H1 (cell line): Measurements from ENCODE around the gene TERF2IP. TPM values are rescaled to one million over a fixed set of nuclear protein-coding genes. Genes with fewer than 3 reads are reported as not detected.

Experiments
- CHD1 ChIP-seq: IDR thresholded peaks from 2 replicates; pipeline ENCODE4 v1.6.1; 2012; ENCODE audit warnings: low read depth, low read length, improper control_type of control experiment
- MAX ChIP-seq: IDR thresholded peaks from 2 replicates; pipeline ENCODE4 v1.6.1; 2012; ENCODE audit warnings: inconsistent platforms
- RFX5 ChIP-seq: IDR thresholded peaks from 2 replicates; pipeline ENCODE4 v1.6.1; 2011; ENCODE audit warnings: low read depth, low read length, improper control_type of control experiment, borderline replicate concordance
- TAF1 ChIP-seq: IDR thresholded peaks from 2 replicates; pipeline ENCODE4 v1.6.1; 2011; ENCODE audit warnings: mild to moderate bottlenecking, low read depth, low read length
- TCF12 ChIP-seq: IDR thresholded peaks from 2 replicates; pipeline ENCODE4 v1.6.1; 2011; ENCODE audit warnings: low read depth, mild to moderate bottlenecking, low read length
- polyA plus RNA-seq, 7 experiments: library from polyadenylated mRNA; depleted of rRNA in 3 of 7; stranded (reverse) in 5 of 7; unstranded in 2 of 7; fragments of >200 nt in 5 of 7; fragments of 200-250 nt in 2 of 7; gene quantifications; 1 replicate in 5 of 7; 2 replicates in 1 of 7; 4 replicates in 1 of 7; pipeline versions ENCODE4 v1.2.1 to v1.2.3, GENCODE V29; 2011 to 2013; ENCODE audit warnings: missing spikeins in 2 of 7, mixed read lengths in 2 of 7
- total RNA-seq: library from RNA; stranded (reverse); fragmentation: NEBNext Ultra II Directional; extraction: Animal tissue kit (Norgen Biotek cat#: 25700); gene quantifications from 2 replicates; pipeline ENCODE4 v1.2.1, GENCODE V29; 2021

The TERF2IP gene
- total and polyA plus RNA-seq, 2 of the 8 experiments (the other 6 are each of a cell fraction or from before 2014, with no cell fraction given): 5.5 to 15.1 TPM

- TF ChIP-seq TAF1 (no peak), CHD1 (peak; percentile 63; the same call in 1 of the 2 replicates), TCF12 (no peak), MAX (peak; percentile 28; the same call in 1 of the 2 replicates), RFX5 (no peak)
Observed at GRCh38 chr16:75647112-75647491, 471 bp upstream of the TERF2IP start (continued).
